Progenitor cell of endocrine pancreas (in vitro differentiated cells): ENCODE measurements around the gene CCDC192. TPM values are rescaled to one million over a fixed set of nuclear protein-coding genes. Genes with fewer than 3 reads are reported as not detected.

Source experiments
- DNase-seq: peaks from one replicate; pipeline ENCODE4 v3.0.0; 2021; ENCODE audit warnings: low spot score; ENCODE audit not compliant: unreplicated experiment
- H3K27ac Mint-ChIP-seq: 2 replicates; pipeline ENCODE4 v1.8.0; 2021; ENCODE audit warnings: mild to moderate bottlenecking, moderate library complexity, mixed read lengths
- H3K27me3 Mint-ChIP-seq: 2 replicates; pipeline ENCODE4 v1.8.0; 2021; ENCODE audit warnings: mixed read lengths
- H3K36me3 Mint-ChIP-seq: 2 replicates; pipeline ENCODE4 v1.8.0; 2022; ENCODE audit warnings: mixed read lengths; ENCODE audit not compliant: insufficient read depth
- H3K4me1 Mint-ChIP-seq: 2 replicates; pipeline ENCODE4 v1.8.0; 2021; ENCODE audit warnings: low read depth, mixed read lengths
- H3K4me3 Mint-ChIP-seq: 2 replicates; pipeline ENCODE4 v1.8.0; 2021; ENCODE audit warnings: low read depth, mild to moderate bottlenecking, moderate library complexity, mixed read lengths
- H3K9me3 Mint-ChIP-seq: 2 replicates; pipeline ENCODE4 v1.8.0; 2021; ENCODE audit warnings: low read depth, mixed read lengths
- CTCF ChIP-seq: fragments of 200-600 bp; sonication (generic); IDR thresholded peaks from one replicate; pipeline ENCODE4 v1.5.0; 2021; ENCODE audit warnings: antibody characterized with exemption, mild to moderate bottlenecking; ENCODE audit not compliant: unreplicated experiment
- total RNA-seq: library from RNA; stranded (reverse); gene quantifications from 2 replicates; pipeline ENCODE4 v1.2.1, GENCODE V29; 2021

CCDC192 gene
- total RNA-seq, 1 donor from 2014 or later: not detected

- Mint-ChIP-seq H3K36me3 (no peaks in the 10 kb centered on the region), H3K4me1 (peaks cover 15% of the 10 kb centered on the region), H3K27ac (no peak overlapping the region), H3K27me3 (no peaks in the 10 kb centered on the region), H3K9me3 (peaks cover 8% of the 10 kb centered on the region), H3K4me3 (no peak overlapping the region)
- no peak for DNase-seq
- TF ChIP-seq CTCF: no peak
Measured at GRCh38 chr5:127985811-127986325, 282.7 kb downstream of the CCDC192 start.

GRCh38 chr5:127987354-127988145 is 284.4 kb downstream of the CCDC192 start:
- H3K36me3 Mint-ChIP-seq: peaks cover 3% of the 10 kb centered on the region
- peaks cover 3% of the 10 kb centered on the region for H3K4me1 Mint-ChIP-seq
- no peak for TF ChIP-seq CTCF
- H3K27me3 Mint-ChIP-seq: no peaks in the 10 kb centered on the region
- peaks cover 13% of the 10 kb centered on the region for H3K9me3 Mint-ChIP-seq
- H3K27ac Mint-ChIP-seq: no peak overlapping the region
- DNase-seq: no peak
- no peak overlapping the region for H3K4me3 Mint-ChIP-seq

GRCh38 chr5:127988146-127988760 is 285.1 kb downstream of the CCDC192 start:
- no peak overlapping the region for H3K4me3 Mint-ChIP-seq
- H3K27ac Mint-ChIP-seq: no peak overlapping the region
- H3K27me3 Mint-ChIP-seq: no peaks in the 10 kb centered on the region
- H3K4me1 Mint-ChIP-seq: peaks cover 3% of the 10 kb centered on the region
- peaks cover 16% of the 10 kb centered on the region for H3K9me3 Mint-ChIP-seq
- no peak for DNase-seq
- TF ChIP-seq CTCF: no peak
- peaks cover 5% of the 10 kb centered on the region for H3K36me3 Mint-ChIP-seq

Other genes starting within 250 kb of the CCDC192 start
- gene PRRC1, start 185.8 kb upstream of the CCDC192 start, total RNA-seq: 80.9 and 87.1 TPM in 2 replicates
- not detected in 2 replicates for gene CTXN3, start 54.3 kb upstream of the CCDC192 start, total RNA-seq